ENCODE measurements around the gene RUNX1. TPM values are rescaled to one million over a fixed set of nuclear protein-coding genes. Genes with fewer than 3 reads are reported as not detected.
"Not testable (repeated sequence)": the region's sequence is repeated elsewhere in the genome, so short reads cannot be mapped to it uniquely, and the experiment has no call there.

The RUNX1 gene
- total and polyA plus RNA-seq, 7 experiments from 2014 or later, result 27.9 to 154 (median 85.1) TPM

DNA sequence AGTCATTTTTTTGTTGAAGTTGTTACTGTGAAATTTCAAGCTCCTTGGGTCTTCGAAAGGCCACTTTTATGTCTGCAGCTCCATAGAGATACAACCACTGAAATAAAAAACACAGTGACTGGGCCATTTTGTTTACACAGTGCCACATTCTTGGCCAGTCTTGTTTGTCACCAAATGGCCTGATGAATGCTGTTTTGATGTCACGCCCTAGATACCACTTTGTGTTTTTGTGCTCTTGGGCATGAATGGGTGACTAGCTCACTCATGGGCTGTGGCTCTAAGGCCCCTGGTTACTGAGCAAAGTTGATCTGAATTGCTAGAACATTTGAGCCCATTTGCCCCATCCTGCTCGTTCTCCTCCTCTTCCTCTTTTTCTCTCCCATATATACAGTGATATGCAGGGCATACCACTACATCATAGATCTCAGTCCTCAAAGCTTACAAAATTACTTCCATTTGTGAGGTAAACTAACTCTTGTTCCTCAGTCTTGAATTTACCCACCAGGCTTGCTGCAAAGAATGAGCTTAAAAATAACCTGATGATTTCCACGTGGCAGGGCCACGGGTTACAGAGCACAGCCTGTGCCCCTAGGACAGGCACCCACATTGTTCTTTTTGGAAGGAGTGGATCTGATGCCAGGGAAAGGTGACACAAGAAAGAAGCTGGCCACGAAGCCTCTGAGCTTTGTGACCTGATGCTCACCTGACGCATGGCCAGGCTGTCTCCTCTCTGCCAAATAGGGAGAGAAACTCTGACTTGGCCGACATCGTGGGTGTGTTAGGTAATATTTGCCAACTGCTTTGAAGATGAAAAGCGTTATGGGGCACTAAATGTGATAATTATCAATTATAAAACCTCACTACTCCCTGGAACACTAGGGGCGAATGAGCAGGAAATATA lies 92.4 kb downstream of the RUNX1 start:
- Mint-ChIP-seq H3K9me3 (peaks cover 0 to 13% (median 2%) of the 10 kb centered on the region in 11 donors), H3K27me3 (no peaks in the 10 kb centered on the region), H3K27ac (peak overlapping the region in 5 of 9 donors; percentile 36 to 75 (median 60)), H3K36me3 (peaks cover 9 to 63% (median 47%) of the 10 kb centered on the region in 5 donors), H3K4me3 (peak overlapping the region in 5 of 10 donors; percentile 4 to 55 (median 21)), H3K4me1 (peaks cover 54 to 89% (median 88%) of the 10 kb centered on the region in 7 donors)
- H3K36me3 ChIP-seq (ENCODE audit: control insufficient read depth in 2 of 3, insufficient read depth in 3 of 3, low read length in 3 of 3), result peaks cover 0 to 6% (median 0%) of the 10 kb centered on the region in 3 experiments
- peaks cover 12 to 42% of the 10 kb centered on the region in 2 donors for H3K4me1 ChIP-seq (ENCODE audit: control insufficient read depth in 2 of 2, insufficient read depth in 2 of 2, low read length in 2 of 2)
- no peak for DNase-seq
- no peak overlapping the region for H3K4me3 ChIP-seq (ENCODE audit: low read length)
- no peaks in the 10 kb centered on the region for H3K9me3 ChIP-seq (ENCODE audit: control insufficient read depth in 2 of 3, low read length in 3 of 3)
- H3K27me3 ChIP-seq (ENCODE audit: control insufficient read depth in 2 of 2, insufficient read depth in 2 of 2, low read length in 2 of 2), result no peaks in the 10 kb centered on the region
- ATAC-seq, result peak; percentile 50
- intact Hi-C loops (cut with micrococcal nuclease), result no loop called here
- POLR2A ChIA-PET, result interaction anchor here (0.6 to 1.4 kb wide), 3 partner anchors 38 to 91 kb away, joined by 3 read pairs; no protein-coding TSS in a partner anchor
- CTCF ChIA-PET, result interaction anchor here (1.4 kb wide), 1 partner anchor 10 kb away, joined by 4 read pairs; no protein-coding TSS in a partner anchor
- no peak overlapping the region for H3K27ac ChIP-seq (ENCODE audit: low read depth, low read length)

DNA sequence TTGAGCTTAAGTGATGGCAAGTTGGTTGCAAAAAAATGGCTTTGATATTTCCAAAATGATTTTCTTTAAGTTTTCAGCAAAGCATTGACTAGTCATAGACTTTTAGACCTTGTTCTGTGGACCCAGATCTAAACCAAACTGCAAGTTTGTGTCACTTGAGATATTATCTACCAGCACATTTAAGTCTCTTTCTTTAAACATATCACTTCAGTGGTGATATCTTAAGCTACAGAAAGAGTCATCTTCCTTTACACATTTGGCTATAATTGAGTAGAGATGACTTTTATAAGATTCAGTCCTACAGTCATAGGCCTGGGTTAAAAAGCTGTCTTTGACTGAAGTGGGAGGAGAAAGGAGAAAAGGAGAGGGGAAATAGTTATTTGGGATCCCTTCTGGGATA lies 95.2 kb downstream of the RUNX1 start:
- no peak for ATAC-seq
- H3K27ac ChIP-seq (ENCODE audit: low read depth, low read length), result no peak overlapping the region
- H3K4me3 Mint-ChIP-seq, result peak overlapping the region in 4 of 10 donors; percentile 4 to 30 (median 25)
- intact Hi-C loops (cut with micrococcal nuclease), result loop anchor here in 1 of 2 donors (1.0 kb wide), 1 partner anchor 8 kb away; no protein-coding TSS in a partner anchor
- ChIA-PET POLR2A (no interaction called here), CTCF (interaction anchor here (1.0 to 1.8 kb wide), 2 partner anchors 64 to 94 kb away, joined by 4 to 5 read pairs; no protein-coding TSS in a partner anchor)
- peaks cover 4 to 48% of the 10 kb centered on the region in 2 donors for H3K4me1 ChIP-seq (ENCODE audit: control insufficient read depth in 2 of 2, insufficient read depth in 2 of 2, low read length in 2 of 2)
- DNase-seq, result no peak
- H3K4me3 ChIP-seq (ENCODE audit: low read length), result no peak overlapping the region
- peak overlapping the region in 8 of 9 donors; percentile 7 to 58 (median 40) for H3K27ac Mint-ChIP-seq
- peaks cover 0 to 6% (median 0%) of the 10 kb centered on the region in 3 experiments for H3K36me3 ChIP-seq (ENCODE audit: control insufficient read depth in 2 of 3, insufficient read depth in 3 of 3, low read length in 3 of 3)
- peaks cover 45 to 92% (median 90%) of the 10 kb centered on the region in 7 donors for H3K4me1 Mint-ChIP-seq
- no peaks in the 10 kb centered on the region for H3K27me3 Mint-ChIP-seq
- peaks cover 0 to 13% (median 2%) of the 10 kb centered on the region in 11 donors for H3K9me3 Mint-ChIP-seq
- H3K27me3 ChIP-seq (ENCODE audit: control insufficient read depth in 2 of 2, insufficient read depth in 2 of 2, low read length in 2 of 2), result no peaks in the 10 kb centered on the region
- no peaks in the 10 kb centered on the region for H3K9me3 ChIP-seq (ENCODE audit: control insufficient read depth in 2 of 3, low read length in 3 of 3)
- peaks cover 9 to 47% (median 35%) of the 10 kb centered on the region in 5 donors for H3K36me3 Mint-ChIP-seq

DNA sequence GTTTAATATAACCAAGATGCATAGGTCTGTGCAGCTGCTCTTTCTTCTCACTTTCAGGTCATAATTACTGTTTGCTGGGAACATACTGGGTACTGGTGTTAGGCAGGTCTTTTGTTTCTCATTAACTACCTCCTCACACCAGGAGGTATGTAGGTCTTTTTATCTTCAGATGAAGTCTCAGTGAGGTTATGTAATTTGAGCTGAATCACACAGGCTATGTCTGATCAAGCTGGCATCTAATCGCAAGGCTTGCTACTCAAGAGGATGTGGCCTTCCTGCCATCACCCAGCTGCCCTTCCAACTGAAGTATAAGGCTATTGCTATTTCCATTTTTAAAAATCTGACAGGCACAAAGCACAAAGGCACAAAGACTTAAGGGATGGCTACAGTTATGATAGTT lies 96.4 kb downstream of the RUNX1 start:
- Histone ChIP-seq H3K9me3 (ENCODE audit: control insufficient read depth in 2 of 3, low read length in 3 of 3) (no peaks in the 10 kb centered on the region), H3K27ac (ENCODE audit: low read depth, low read length) (no peak overlapping the region), H3K4me3 (ENCODE audit: low read length) (no peak overlapping the region), H3K27me3 (ENCODE audit: control insufficient read depth in 2 of 2, insufficient read depth in 2 of 2, low read length in 2 of 2) (no peaks in the 10 kb centered on the region), H3K36me3 (ENCODE audit: control insufficient read depth in 2 of 3, insufficient read depth in 3 of 3, low read length in 3 of 3) (peaks cover 0 to 6% (median 0%) of the 10 kb centered on the region in 3 experiments), H3K4me1 (ENCODE audit: control insufficient read depth in 2 of 2, insufficient read depth in 2 of 2, low read length in 2 of 2) (peaks cover 4 to 43% of the 10 kb centered on the region in 2 donors)
- peak overlapping the region in 8 of 9 donors; percentile 6 to 84 (median 44) for H3K27ac Mint-ChIP-seq
- ATAC-seq (peak; percentile 49), DNase-seq (no peak)
- H3K9me3 Mint-ChIP-seq, result peaks cover 0 to 13% (median 2%) of the 10 kb centered on the region in 11 donors
- no peaks in the 10 kb centered on the region for H3K27me3 Mint-ChIP-seq
- H3K4me3 Mint-ChIP-seq, result peak overlapping the region in 4 of 10 donors; percentile 23 to 53 (median 40)
- H3K4me1 Mint-ChIP-seq, result peaks cover 40 to 98% (median 96%) of the 10 kb centered on the region in 7 donors
- POLR2A ChIA-PET, result interaction anchor here (1.1 to 1.8 kb wide), 3 partner anchors 10 to 19 kb away, joined by 3 to 5 read pairs (median 4); no protein-coding TSS in a partner anchor
- H3K36me3 Mint-ChIP-seq, result peaks cover 9 to 44% (median 30%) of the 10 kb centered on the region in 5 donors
- intact Hi-C loops (cut with micrococcal nuclease), result no loop called here
- CTCF ChIA-PET, result no interaction called here

DNA sequence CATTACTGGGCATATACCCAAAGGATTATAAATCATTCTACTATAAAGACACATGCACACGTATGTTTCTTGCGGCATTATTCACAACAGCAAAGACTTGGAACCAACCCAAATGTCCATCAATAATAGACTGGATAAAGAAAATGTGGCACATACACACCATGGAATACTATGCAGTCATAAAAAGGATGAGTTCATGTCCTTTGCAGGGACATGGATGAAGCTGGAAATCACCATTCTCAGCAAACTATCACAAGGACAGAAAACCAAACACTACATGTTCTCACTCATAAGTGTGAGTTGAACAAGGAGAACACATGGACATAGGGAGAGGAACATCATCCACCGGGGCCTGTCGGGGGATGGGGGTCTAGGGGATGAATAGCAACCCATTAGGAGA lies 97.2 kb downstream of the RUNX1 start:
- intact Hi-C loops (cut with micrococcal nuclease); DNase-seq; CTCF ChIA-PET; H3K4me3 Mint-ChIP-seq; H3K36me3 ChIP-seq (ENCODE audit: control insufficient read depth in 2 of 3, insufficient read depth in 3 of 3, low read length in 3 of 3); H3K27me3 ChIP-seq (ENCODE audit: control insufficient read depth in 2 of 2, insufficient read depth in 2 of 2, low read length in 2 of 2); ATAC-seq; H3K27ac ChIP-seq (ENCODE audit: low read depth, low read length); H3K9me3 ChIP-seq (ENCODE audit: control insufficient read depth in 2 of 3, low read length in 3 of 3); H3K27me3 Mint-ChIP-seq; H3K4me3 ChIP-seq (ENCODE audit: low read length): not testable (repeated sequence)
- Mint-ChIP-seq H3K9me3 (peaks cover 0 to 11% (median 2%) of the 10 kb centered on the region in 11 donors), H3K27ac (peak overlapping the region in 2 of 9 donors; percentile 59 to 79), H3K4me1 (peaks cover 42 to 98% (median 96%) of the 10 kb centered on the region in 7 donors), H3K36me3 (peaks cover 9 to 39% (median 24%) of the 10 kb centered on the region in 5 donors)
- H3K4me1 ChIP-seq (ENCODE audit: control insufficient read depth in 2 of 2, insufficient read depth in 2 of 2, low read length in 2 of 2), result peaks cover 4 to 37% of the 10 kb centered on the region in 2 donors
- POLR2A ChIA-PET, result interaction anchor here (1.1 to 1.8 kb wide), 3 partner anchors 9 to 18 kb away, joined by 3 to 5 read pairs (median 4); no protein-coding TSS in a partner anchor

DNA sequence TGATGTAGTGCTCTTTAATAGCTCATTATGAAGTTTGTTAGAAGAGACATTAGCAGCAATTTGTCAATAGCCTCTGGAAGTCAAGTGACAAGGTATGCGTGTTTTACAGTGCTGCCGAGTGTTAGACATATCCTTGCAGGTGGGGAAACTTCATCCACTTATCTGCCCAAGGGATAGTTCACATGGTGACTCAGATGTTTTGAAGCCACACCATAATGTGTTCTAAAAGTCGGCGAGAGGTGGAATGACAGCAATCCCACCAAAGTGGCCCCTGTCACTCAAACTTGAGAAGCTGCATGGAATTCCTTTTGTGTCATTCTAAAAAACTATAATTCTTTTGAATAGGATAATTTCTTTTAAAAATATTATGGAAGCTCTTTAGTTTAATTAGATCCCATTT lies 98.1 kb downstream of the RUNX1 start:
- Histone ChIP-seq H3K27me3 (ENCODE audit: control insufficient read depth in 2 of 2, insufficient read depth in 2 of 2, low read length in 2 of 2) (no peaks in the 10 kb centered on the region), H3K4me3 (ENCODE audit: low read length) (no peak overlapping the region), H3K9me3 (ENCODE audit: control insufficient read depth in 2 of 3, low read length in 3 of 3) (no peaks in the 10 kb centered on the region), H3K36me3 (ENCODE audit: control insufficient read depth in 2 of 3, insufficient read depth in 3 of 3, low read length in 3 of 3) (peaks cover 0 to 2% (median 0%) of the 10 kb centered on the region in 3 experiments), H3K4me1 (ENCODE audit: control insufficient read depth in 2 of 2, insufficient read depth in 2 of 2, low read length in 2 of 2) (peaks cover 8 to 46% of the 10 kb centered on the region in 2 donors), H3K27ac (ENCODE audit: low read depth, low read length) (no peak overlapping the region)
- Mint-ChIP-seq H3K4me3 (no peak overlapping the region), H3K9me3 (peaks cover 0 to 7% (median 0%) of the 10 kb centered on the region in 11 donors), H3K36me3 (peaks cover 3 to 36% (median 17%) of the 10 kb centered on the region in 5 donors), H3K4me1 (peaks cover 47 to 99% (median 96%) of the 10 kb centered on the region in 7 donors), H3K27ac (peak overlapping the region in 2 of 9 donors; percentile 19 to 59), H3K27me3 (no peaks in the 10 kb centered on the region)
- DNase-seq (no peak), ATAC-seq (no peak)
- POLR2A ChIA-PET, result interaction anchor here (0.9 to 2.1 kb wide), 3 partner anchors 10 to 75 kb away, joined by 3 to 11 read pairs (median 3); no protein-coding TSS in a partner anchor
- intact Hi-C loops (cut with micrococcal nuclease), result loop anchor here in 1 of 2 donors (1.0 kb wide), 1 partner anchor 10 kb away; no protein-coding TSS in a partner anchor
- CTCF ChIA-PET, result no interaction called here

DNA sequence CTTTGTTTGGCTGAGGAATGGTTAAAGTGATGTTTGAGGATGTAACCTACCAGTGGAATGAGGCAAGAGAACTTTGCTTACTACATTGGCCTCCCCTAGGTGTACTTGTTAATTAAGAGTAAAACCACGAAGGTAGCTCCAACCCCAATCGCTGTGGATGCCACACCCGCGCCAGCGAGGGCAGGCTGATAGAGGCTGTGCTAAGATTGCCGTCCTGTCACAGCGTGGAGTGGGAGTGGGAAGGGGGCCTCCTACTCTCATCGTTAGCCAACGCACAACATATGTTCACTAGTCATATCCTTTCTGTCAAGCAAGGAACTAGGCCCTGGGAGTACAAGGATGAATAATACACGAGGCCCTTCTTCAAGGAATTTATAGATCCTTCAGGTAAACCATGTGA lies 99.6 kb downstream of the RUNX1 start:
- no peaks in the 10 kb centered on the region for H3K9me3 ChIP-seq (ENCODE audit: control insufficient read depth in 2 of 3, low read length in 3 of 3)
- no peak for DNase-seq
- Mint-ChIP-seq H3K36me3 (peaks cover 0 to 36% (median 13%) of the 10 kb centered on the region in 5 donors), H3K27ac (peak overlapping the region in 7 of 9 donors; percentile 10 to 71 (median 66)), H3K4me1 (peaks cover 49 to 99% (median 96%) of the 10 kb centered on the region in 7 donors), H3K27me3 (no peaks in the 10 kb centered on the region), H3K4me3 (peak overlapping the region in 6 of 10 donors; percentile 0 to 52 (median 22)), H3K9me3 (peaks cover 0 to 8% (median 0%) of the 10 kb centered on the region in 11 donors)
- intact Hi-C loops (cut with micrococcal nuclease), result no loop called here
- no peak overlapping the region for H3K4me3 ChIP-seq (ENCODE audit: low read length)
- ChIA-PET POLR2A (interaction anchor here (0.6 to 2.1 kb wide), 3 partner anchors 13 to 563 kb away, joined by 3 to 11 read pairs (median 3); no protein-coding TSS in a partner anchor), CTCF (no interaction called here)
- no peaks in the 10 kb centered on the region for H3K27me3 ChIP-seq (ENCODE audit: control insufficient read depth in 2 of 2, insufficient read depth in 2 of 2, low read length in 2 of 2)
- H3K4me1 ChIP-seq (ENCODE audit: control insufficient read depth in 2 of 2, insufficient read depth in 2 of 2, low read length in 2 of 2), result peaks cover 21 to 52% of the 10 kb centered on the region in 2 donors
- no peaks in the 10 kb centered on the region for H3K36me3 ChIP-seq (ENCODE audit: control insufficient read depth in 2 of 3, insufficient read depth in 3 of 3, low read length in 3 of 3)
- no peak for ATAC-seq
- peak overlapping the region; percentile 6 for H3K27ac ChIP-seq (ENCODE audit: low read depth, low read length)

Measured in naive thymus-derived CD4-positive, alpha-beta T cell (primary cell).